ENCODE data around the gene IGFL1. TPM values are rescaled to one million over a fixed set of nuclear protein-coding genes. Genes with fewer than 3 reads are reported as not detected.

IGFL1 gene
- total and polyA plus RNA-seq, 2 of the 8 experiments (the other 6 are each of a cell fraction or from before 2014, with no cell fraction given): not detected

GRCh38 chr19:46279177-46279576 is 49.6 kb downstream of the IGFL1 start:
- no peaks in the 10 kb centered on the region for H3K27me3 ChIP-seq (replicated peaks in 1 of 4; ENCODE audit: control insufficient read depth in 3 of 4, extremely low read depth in 1 of 4, insufficient read depth in 3 of 4, low read length in 3 of 4)

More at GRCh38 chr19:46279177-46279576, 49.6 kb downstream of the IGFL1 start:
- Histone ChIP-seq H3K18ac (ENCODE audit: extremely low read depth, low read length) (no peak overlapping the region), H3K23me2 (ENCODE audit: low read depth, low read length) (no peaks in the 10 kb centered on the region; the same call in 1 of the 2 replicates), H3K23ac (ENCODE audit: insufficient read length) (no peak overlapping the region), H4K5ac (ENCODE audit: insufficient read length, low read depth, low read length) (no peak overlapping the region), H3K27ac (ENCODE audit: low read depth, low read length) (no peak overlapping the region), H3K4me2 (ENCODE audit: insufficient read depth in 1 of 2, low read depth in 2 of 2, low read length in 2 of 2) (no peak overlapping the region), H3K36me3 (ENCODE audit: control insufficient read depth in 2 of 4, insufficient read depth in 4 of 4, low read length in 3 of 4) (no peaks in the 10 kb centered on the region), H3K79me2 (ENCODE audit: control insufficient read depth in 1 of 2, insufficient read depth in 2 of 2, low read length in 2 of 2) (no peaks in the 10 kb centered on the region), H4K20me1 (replicated peaks in 1 of 2; ENCODE audit: control insufficient read depth in 1 of 2, insufficient read depth in 2 of 2, low read length in 2 of 2) (no peaks in the 10 kb centered on the region), H2BK5ac (ENCODE audit: low read depth, low read length) (peak overlapping the region; percentile 66; the same call in 1 of the 2 replicates), H3K56ac (replicated peaks; ENCODE audit: insufficient read length, low read depth, low read length) (no peak overlapping the region), H2BK12ac (ENCODE audit: low read depth, low read length) (no peak overlapping the region; the same call in 1 of the 2 replicates), H3K79me1 (ENCODE audit: low read depth, low read length) (no peaks in the 10 kb centered on the region), H3K14ac (ENCODE audit: insufficient read length) (no peak overlapping the region), H3K9me3 (ENCODE audit: insufficient read depth in 2 of 2, low read depth in 1 of 2, low read length in 1 of 2) (no peaks in the 10 kb centered on the region), H4K8ac (ENCODE audit: extremely low read depth, insufficient read depth, low read length) (no peak overlapping the region), H3K4ac (replicated peaks; ENCODE audit: insufficient read length, low read depth, low read length) (no peak overlapping the region), H2AK5ac (ENCODE audit: low read depth, low read length) (no peak overlapping the region), H2AFZ (ENCODE audit: low read length) (no peak overlapping the region), H4K91ac (replicated peaks; ENCODE audit: insufficient read length, low read length) (peak overlapping the region; percentile 34), H2BK15ac (ENCODE audit: low read length) (no peak overlapping the region), H2BK120ac (replicated peaks; ENCODE audit: low read depth, low read length) (no peak overlapping the region), H2BK20ac (ENCODE audit: low read length) (no peak overlapping the region), H3K9ac (replicated peaks in 1 of 4; ENCODE audit: extremely low read depth in 1 of 4, low read depth in 3 of 4, low read length in 3 of 4) (no peak overlapping the region), H3K4me3 (ENCODE audit: extremely low read depth in 1 of 4, insufficient read depth in 2 of 4, low read depth in 3 of 4, low read length in 4 of 4) (no peak overlapping the region), H3K4me1 (replicated peaks in 1 of 4; ENCODE audit: control insufficient read depth in 3 of 4, insufficient read depth in 4 of 4, low read length in 3 of 4) (peaks cover 0 to 6% (median 3%) of the 10 kb centered on the region in 4 experiments; a peak in 5 of 7 replicates)
- POLR2A ChIA-PET (ENCODE audit: partially characterized antibody): interaction anchor here (1.2 to 1.9 kb wide), 4 partner anchors 20 to 146 kb away, joined by 3 to 4 read pairs (median 3); no protein-coding TSS in a partner anchor
- 81% methylated on average over 7 of the region's 7 CpGs; no CpG with 5 or more reads in 1 of the 2 experiments for WGBS, 2 experiments (ENCODE audit: extremely low coverage in 1 of 2, insufficient coverage in 1 of 2, insufficient read length in 1 of 2, insufficient replicate concordance in 2 of 2, low coverage in 1 of 2, low lambda C conversion rate in 2 of 2, missing lambda C conversion rate in 1 of 2)
- CTCF ChIA-PET (ENCODE audit: partially characterized antibody): interaction anchor here (0.7 to 8.3 kb wide), 15 partner anchors 15 to 208 kb away, joined by 3 to 145 read pairs (median 11); partner anchors contain the start of genes HIF3A and PPP5C
- FAIRE-seq (no peak), DNase-seq (ENCODE audit: low read depth in 1 of 2, low spot score in 2 of 2) (no peak)
- TF ChIP-seq CBX8 (IDR thresholded peaks at IDR 0.05; ENCODE audit: borderline replicate concordance, low read depth, low read length) (no peak), E2F6 (IDR thresholded peaks at IDR 0.05) (0 out of 2 replicates have a peak, but pooled peaks have one; percentile 31), MAX (IDR thresholded peaks at IDR 0.05) (0 out of 2 replicates have a peak, but pooled peaks have one; percentile 10), TAF7 (optimal IDR thresholded peaks at IDR 0.05; ENCODE audit: borderline replicate concordance, low read depth, low read length) (no peak)

Measured in H1 (cell line).